GM19468 (cell line): ENCODE measurements around the gene ASH1L.
A peak's percentile ranks its signal among the peaks of the same experiment; 100 is the strongest.
"Not testable (repeated sequence)": the region's sequence is repeated elsewhere in the genome, so short reads cannot be mapped to it uniquely, and the experiment has no call there.

Source experiments
- ATAC-seq: cut with Tn5 transposase; IDR thresholded peaks from one replicate; pipeline ENCODE4 v1.9.1; 2021; ENCODE audit warnings: mild to moderate bottlenecking, moderate library complexity, moderate number of reproducible peaks; ENCODE audit not compliant: unreplicated experiment; ENCODE audit errors: extremely low read depth

ASH1L gene

DNA sequence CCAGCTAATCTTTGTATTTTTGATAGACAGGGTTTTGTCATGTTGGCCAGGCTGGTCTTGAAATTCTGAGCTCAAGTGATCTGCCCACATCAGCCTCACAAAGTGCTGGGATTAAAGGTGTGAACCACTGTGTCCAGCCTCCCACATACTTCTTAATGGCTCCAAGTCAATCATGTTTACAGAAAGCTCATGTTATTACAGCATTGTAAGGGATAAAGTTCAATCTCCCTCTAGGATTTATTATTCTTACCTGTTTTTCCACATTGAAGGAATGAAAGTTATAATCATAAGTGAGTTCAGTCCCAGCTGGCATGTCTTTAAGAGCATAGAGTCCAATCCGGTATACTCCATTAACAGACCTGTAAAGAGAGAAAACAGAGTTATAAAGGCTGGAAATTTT lies 202.6 kb downstream of the ASH1L start:
- no peak for ATAC-seq

DNA sequence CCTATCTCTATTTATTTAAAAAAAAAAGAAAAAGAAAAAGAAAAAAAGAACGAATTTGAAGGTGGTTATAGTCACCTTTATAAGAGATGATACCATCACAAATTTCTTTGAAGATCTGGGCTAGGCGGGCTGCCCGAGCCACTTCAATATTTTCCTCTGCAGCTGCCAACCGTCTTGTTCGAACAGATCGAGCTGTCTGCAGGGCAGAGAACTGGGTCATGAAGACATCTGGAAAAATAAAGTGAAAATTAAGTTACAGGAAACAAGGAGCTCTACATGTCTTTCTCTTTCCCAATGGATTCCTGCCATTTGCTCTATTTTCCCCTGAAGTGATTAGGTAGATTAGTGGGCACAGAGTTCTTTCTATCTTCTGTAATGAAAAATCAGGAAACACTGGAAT lies 210.0 kb downstream of the ASH1L start:
- ATAC-seq, result no peak

DNA sequence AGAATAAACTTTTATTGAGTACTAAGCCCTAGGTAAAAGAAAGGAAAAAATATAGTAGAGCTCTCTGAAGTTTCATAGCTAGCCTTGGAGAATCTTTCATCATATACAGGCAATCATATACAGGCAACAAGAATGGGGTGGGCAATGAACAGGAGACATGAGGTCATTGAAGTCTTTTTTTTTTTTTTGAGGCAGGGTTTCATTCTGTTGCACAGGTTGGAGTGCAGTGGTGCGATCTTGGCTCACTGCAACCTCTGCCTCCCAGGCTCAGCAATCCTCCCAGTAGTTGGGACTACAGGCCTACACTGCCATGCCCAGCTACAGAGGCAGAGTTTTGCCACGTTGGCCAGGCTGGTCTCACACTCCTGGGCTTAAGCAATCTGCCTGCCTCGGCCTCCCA lies 219.8 kb downstream of the ASH1L start:
- no peak for ATAC-seq

DNA sequence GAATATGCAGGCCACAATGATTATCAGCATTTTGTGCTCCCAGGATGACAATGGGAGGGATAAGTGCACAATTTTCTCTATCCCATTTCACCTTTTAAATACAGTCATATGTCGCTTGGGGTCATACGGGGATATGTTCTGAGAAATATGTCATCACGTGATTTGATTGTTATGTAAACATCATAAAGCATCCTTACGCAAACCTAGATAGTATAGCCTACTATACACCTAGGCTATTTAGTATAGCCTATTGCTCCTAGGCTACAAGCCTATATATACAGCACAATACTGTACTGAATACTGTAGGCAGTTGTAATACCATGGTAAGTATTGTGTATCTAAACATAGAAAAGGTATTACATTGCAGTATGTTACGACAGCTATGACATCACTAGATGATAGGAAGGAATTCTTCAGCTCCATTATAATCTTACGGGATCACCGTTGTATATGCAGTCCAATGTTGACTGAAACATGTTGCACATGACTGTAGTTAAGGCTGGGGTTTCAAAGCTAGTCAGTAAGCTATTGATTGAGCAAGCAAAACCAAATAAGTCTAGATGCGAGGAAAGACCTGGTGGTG lies 223.0 kb downstream of the ASH1L start:
- no peak for ATAC-seq

DNA sequence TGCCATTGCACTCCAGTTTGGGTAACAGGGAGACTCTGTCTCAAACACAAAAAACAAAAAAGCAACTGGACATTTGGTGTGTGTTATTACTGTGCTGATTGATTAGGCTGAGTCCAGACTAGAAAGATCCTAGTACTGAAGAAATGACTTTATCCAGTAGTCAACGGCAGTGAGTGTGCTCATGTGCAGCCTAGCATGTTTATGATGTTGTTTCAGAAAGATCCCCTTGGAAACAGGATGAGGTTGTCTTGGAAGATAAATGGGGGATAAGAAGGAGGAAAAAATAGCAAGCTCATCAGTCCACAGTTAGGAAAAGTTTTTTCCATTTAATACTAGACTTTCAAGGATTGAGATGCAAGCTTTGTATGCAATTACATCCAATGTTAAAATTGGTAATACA lies 227.6 kb downstream of the ASH1L start:
- ATAC-seq, result no peak

DNA sequence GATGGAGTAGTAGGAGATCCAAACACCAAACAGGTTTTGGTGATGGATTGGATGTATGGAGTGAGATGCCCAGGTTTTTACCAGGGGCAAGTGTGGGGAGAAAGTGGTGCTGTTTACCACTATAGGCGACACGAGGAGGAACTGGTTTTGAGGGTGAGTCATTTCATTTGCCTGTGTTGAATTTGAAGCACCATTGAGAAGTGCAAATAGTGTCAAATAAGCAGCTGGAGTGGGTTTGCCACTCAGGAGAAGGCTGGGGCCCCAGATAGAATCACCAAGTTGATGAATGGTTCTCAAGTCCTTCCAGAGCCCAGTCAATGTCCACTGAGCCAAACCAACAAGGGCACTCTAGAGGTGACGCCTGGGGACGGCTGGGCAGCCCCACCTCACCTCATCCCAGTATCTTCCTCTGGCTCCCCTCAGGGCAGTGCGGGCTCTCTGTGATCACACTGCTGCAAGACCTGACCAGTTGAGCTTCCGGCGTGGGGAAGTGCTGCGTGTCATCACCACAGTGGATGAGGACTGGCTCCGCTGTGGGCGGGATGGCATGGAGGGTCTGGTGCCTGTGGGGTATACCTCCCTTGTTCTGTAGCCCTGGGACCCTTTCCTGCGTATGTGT lies 232.5 kb downstream of the ASH1L start:
- ATAC-seq, result no peak

DNA sequence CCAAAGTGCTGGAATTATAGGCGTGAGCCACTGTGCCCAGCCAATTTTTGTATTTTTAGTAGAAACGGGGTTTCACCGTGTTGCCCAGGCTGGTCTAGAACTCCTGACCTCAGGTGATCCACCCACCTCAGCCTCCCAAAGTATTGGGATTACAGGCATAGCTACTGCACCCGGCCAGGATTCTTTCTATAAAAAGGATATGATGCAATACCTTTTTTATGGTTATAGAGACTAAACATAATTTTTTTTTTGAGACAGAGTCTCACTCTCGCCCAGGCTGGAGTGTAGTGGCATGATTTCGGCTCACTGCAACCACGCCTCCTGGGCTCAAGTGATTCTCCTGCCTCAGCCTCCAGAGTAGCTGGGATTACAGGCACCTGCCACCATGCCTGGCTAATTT lies 233.7 kb downstream of the ASH1L start:
- not testable (repeated sequence) for ATAC-seq

DNA sequence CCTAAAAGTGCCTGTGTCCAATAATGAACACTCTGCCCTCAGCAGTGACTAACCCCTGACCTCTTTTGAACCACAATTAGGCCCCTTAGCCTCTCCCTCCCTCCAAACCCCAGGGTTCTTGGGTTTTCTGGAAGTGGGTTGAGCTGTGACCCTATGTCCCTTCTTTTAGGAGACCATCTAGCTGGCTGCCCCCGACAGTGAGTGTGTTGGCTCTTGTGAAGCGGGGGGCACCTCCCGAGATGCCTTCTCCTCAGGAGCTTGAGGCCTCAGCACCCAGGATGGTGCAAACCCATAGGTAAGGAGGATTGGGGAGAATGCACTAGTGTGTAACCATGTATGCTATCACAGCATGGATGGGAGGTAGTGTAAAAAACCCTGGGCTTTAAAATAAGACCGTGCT lies 234.6 kb downstream of the ASH1L start:
- no peak for ATAC-seq

DNA sequence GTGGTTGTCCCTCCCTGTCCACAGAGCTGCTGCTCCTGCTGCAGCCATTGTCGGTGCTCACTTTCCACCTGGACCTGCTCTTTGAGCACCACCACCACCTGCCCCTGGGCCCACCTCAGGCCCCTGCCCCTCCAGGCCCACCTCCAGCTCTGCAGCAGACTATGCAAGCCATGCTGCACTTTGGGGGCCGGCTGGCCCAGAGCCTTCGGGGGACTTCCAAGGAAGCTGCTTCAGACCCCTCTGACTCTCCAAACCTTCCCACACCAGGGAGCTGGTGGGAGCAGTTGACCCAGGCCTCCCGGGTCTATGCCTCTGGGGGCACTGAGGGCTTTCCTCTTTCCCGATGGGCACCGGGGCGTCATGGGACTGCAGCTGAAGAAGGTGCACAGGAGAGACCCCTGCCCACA lies 236.0 kb downstream of the ASH1L start:
- no peak for ATAC-seq

DNA sequence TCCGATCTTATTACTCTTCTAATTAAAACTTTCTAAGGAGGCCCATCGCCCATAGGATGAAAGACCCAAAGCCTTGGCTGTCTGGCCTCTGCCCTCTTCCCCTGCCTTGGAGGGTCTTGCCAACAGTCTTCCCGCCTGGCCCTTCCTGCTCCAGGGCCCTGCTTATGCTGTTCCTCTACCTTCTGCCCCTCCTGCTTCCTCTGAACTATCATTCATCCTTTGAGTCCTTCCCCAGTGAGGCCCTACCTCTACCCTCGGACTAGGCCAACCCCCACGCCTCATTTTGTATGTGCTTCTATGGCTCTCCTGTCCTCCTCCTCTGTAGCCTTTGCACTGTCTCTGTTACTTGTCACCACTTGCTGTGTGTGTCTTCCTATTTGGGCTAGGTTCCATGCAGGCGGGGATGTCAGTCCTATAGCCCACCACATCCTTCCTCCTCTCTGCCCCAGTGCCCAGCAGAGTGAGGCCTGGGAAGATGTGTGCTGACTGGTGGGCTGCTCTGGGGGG lies 236.5 kb downstream of the ASH1L start:
- ATAC-seq, result no peak

DNA sequence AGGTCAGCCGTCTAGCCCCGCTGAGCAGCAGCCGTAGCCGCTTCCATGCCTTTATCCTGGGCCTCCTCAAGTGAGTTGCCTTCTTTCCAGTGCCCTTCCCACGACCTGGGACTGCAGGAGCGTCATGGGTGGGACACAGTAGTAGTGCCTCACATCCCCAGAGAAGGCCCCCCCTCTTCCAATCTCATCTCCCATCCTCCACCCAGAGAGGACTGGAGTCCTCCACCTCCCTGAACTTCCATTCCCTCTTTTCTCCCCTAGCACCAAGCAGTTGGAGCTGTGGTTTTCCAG lies 237.1 kb downstream of the ASH1L start:
- no peak for ATAC-seq

DNA sequence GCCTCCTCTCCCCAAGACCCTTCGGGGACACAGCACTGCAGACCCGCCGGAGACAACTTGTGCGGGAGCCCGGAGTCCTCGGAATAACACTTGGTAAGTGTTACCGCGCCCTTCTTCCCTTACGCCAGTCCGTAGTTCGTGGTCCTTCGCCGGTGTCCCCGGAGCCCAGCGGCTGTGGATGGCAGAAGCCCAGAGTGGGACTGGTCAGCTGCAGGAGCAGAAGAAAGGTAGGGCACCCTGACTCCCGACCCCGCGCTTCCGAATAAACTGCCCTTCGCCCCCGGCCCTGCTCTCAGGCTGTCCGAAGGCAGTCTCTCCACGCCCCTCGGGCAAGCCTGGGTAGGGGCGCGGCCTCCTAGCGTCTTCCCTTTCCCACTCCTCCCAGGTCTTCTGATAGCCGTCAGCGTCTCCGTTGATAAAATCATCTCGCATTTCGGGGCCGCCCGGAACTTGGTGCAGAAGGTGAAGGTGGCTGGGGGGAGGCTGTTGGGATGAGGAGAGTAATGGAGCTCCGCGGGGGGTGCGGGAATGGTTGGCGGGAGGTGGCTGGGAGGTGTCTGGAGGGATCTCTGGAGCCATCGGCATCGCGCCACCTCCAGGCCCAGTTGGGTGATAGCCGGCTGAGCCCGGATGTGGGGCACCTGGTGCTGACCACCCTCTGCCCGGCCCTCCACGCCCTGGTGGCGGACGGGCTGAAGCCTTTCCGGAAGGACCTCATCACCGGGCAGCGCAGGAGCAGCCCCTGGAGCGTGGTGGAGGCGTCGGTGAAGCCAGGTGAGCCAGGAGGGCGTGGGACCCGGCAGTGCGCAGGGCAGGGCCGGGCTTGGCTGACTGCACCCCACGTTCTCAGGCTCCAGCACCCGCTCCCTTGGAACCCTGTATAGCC lies 237.6 kb downstream of the ASH1L start:
- ATAC-seq, result no peak

DNA sequence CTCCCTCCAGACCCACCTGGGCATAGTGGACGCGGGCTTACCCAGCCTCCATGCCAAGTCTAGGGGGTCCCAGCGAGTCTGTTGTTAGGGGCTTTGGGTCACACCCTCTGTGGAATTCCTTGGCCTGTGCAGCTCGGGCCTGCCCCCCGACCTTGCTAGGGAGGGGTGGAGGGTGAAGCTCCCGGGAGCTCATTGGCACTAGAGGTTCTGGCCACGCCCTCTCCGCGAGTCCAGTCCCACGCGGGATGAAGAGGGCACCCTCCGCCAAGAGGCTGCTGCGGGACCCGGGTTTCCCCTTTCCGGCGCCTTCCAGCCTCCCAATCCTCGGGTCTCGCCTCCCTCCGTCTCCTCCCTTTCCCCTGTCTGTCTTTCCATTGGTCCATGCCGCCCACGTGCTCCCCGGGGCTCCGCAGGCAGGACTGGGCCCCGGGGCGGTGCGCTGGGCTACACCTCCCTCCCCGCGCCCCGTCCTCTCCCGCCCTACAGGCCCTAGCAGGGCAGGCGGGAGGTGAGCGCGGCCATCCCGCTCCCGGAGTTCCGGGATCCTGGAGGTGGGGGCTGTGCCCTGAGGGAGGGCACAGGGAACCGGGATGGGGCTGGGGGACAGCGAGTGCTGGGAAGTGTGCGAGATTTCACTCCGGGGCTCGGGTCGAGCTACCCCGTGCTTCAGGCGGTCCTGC lies 238.4 kb downstream of the ASH1L start:
- ATAC-seq, result no peak

DNA sequence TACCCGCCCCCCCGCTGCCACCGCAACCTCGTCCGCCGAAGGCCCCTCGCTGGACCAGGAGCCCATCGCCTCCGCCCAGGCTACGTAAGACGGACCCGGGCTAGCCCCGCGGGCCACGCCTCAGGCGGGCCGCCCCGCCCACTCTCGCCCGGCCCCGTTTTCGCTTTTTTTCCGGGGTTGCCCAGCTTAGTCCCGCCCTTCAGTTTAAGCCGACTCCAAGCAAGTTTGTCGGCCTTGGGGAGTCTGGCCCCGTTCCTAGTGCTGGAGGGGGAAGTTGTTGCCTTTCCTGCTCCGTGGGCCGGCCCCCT lies 238.9 kb downstream of the ASH1L start:
- ATAC-seq, result peak; percentile 2

DNA sequence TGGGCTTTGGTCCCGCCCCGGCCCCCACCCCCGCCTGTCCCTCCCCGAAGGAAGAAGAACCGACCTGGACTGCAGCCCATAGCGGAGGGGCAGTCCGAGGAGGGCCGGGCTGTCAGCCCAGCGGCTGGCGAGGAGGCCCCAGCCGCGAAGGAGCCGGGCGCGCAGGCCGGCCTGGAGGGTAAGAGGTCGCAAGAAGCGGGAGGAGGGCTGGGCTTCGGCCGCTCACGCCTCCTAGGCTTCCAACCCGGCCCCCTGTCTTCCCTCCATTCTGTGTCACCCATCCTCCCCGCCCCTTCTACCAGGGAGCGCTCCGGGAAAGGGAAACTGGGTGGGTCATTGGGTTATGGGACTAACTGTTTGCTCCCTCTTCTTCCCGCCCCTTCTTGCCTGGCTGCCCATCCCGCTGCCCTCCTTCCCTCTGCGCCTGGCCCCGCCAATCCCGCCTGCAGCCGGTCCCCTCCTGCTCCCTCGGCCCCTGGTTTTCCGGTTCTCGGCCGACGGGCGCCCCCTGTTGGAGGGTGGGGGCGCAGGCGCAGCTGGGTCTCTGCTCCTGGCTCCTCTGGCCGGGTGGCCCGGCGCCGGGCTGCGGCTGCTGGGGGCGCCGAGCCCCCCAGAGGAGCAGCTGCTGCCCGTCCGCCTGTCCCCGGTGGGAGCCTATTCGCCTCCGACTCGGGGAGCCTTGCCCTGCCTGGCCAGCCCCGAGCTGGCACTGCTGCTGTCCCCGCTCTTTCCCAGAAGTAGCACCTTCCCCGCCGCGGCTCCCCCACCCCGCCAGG lies 239.5 kb downstream of the ASH1L start:
- peak; percentile 21 for ATAC-seq

DNA sequence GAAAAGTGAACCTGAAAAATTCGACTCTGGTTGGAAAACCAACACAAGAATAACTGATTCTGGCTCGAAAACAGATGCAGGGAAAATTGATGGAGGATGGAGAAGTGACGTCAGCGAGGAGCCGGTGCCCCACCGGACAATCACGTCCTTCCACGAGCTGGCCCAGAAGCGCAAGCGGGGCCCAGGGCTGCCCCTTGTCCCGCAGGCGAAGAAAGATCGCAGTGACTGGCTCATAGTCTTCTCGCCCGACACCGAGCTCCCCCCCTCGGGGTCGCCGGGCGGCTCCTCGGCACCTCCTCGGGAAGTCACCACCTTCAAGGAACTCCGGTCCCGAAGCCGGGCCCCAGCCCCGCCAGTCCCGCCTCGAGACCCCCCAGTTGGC lies 240.0 kb downstream of the ASH1L start:
- no peak for ATAC-seq

DNA sequence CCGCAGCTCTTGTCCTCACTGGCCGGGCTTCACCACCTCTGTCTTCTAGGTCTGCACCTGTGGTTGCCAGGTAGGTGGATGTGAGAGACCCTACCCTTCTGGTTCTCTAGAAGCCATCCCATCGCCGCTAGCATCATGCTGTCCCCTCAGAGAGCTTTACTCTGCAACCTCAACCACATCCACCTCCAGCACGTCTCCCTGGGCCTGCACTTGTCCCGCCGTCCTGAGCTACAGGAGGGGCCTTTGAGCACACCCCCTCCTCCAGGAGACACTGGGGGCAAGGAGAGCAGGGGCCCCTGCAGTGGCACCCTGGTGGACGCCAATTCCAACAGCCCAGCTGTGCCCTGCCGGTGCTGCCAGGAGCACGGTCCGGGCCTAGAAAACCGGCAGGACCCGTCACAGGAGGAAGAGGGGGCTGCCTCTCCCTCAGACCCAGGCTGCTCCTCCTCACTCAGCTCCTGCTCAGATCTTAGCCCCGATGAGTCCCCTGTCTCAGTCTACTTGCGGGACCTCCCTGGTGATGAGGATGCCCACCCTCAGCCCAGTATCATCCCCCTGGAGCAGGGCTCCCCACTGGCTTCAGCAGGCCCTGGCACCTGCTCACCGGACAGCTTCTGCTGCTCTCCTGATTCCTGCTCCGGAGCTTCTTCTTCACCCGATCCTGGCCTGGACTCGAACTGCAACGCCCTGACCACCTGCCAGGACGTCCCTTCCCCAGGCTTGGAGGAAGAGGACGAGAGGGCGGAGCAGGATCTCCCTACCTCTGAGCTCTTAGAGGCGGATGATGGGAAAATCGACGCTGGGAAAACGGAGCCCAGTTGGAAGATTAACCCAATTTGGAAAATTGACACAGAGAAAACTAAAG lies 240.7 kb downstream of the ASH1L start:
- ATAC-seq, result no peak

DNA sequence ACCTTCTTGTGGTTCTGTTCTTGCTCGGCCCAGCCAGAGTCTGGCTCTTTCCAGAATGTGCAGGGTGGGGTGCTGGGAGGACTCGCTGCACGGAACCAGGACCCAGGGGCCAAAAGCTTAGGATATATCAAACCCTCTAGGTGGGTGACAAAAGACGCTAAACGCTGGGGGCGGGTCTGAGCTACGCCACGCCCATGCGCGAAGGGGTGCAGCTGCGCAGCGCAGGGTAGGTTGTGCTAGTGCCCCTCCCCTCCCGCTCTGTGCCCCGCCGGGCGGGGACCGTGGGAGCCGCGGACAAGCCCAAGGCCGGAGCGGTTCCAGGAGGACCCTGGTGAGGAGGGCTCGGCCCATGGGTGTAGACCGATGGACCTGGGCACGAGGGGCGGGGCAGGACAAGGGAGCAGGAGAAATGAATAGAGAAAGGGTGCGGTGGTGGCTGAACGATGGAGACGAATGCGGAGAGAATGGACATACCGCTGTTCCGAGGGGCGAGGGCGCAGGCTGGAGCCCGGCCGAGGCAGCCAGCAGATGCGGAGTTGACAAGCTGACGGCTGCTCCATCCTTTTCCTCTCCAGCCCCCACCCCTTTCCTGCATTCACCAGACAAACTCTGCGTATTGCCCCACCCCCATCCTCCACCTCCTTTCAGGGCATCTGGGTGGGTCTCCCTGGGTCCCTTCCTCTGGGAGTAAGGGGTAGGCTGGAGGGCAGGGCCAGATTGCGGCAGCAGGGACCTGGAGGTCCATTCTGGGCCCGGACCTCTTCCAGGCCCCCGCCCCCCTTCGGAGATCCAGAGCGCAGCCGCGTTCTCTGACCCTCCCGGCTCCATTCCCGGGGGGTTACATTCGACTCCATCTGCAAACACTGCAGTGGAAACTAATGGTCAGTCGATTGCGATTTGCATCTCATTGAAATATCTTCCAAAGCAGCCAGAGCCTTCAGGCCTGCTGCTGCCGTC lies 241.7 kb downstream of the ASH1L start, which contains the start of gene RUSC1:
RUSC1 (plus strand) TSS at position 234 of the 957 bp plus-strand sequence. CDS start 880 bp downstream, outside the sequence.
- ATAC-seq, result no peak
